HepG2 (cell line): ENCODE results near the gene CFAP73. TPM values are rescaled to one million over a fixed set of nuclear protein-coding genes. Genes with fewer than 3 reads are reported as not detected.

Experiments
- ATAC-seq: fragments of 200-7000 bp; cut with Tn5 transposase; 3 replicates; pipeline ENCODE4 v1.9.1; 2020; ENCODE audit warnings: mild to moderate bottlenecking, moderate library complexity
- BruUV-seq: library from RNA; stranded (reverse); fragments of 400-500 nt; replicated peaks from 2 replicates; lab custom pipeline; 2021; lab: Mats Ljungman, UMichigan
- CTCF ChIA-PET: fragments of 300-600 bp; formaldehyde crosslinking; extraction: SDS; loops from one replicate; lab custom pipeline; 2021; ENCODE audit warnings: low total read pairs, inconsistent platforms, low intra/inter-chr PET ratio; lab: Yijun Ruan, JAX
- POLR2A ChIA-PET: fragments of 350-600 bp; sonication (Branson Sonifier 250); formaldehyde crosslinking; loops from one replicate; lab custom pipeline; 2020; ENCODE audit warnings: antibody characterized with exemption, inconsistent platforms; lab: Yijun Ruan, JAX
- DNase-seq: peaks from one replicate; pipeline ENCODE4 v3.0.0-alpha.2; 2015; ENCODE audit warnings: low spot score
- FAIRE-seq: peaks from 3 replicates; lab custom pipeline; 2011; peaks lifted over from hg19 to GRCh38; lab: Jason Lieb, UNC
- H2AFZ ChIP-seq: one replicate; pipeline ENCODE4 v1.6.1; 2011; ENCODE audit warnings: low read length, inconsistent platforms
- H3K27ac ChIP-seq: fragments of 300-600 bp; 3 replicates; pipeline ENCODE4 v1.8.0; 2011; ENCODE audit warnings: mixed run types, mild to moderate bottlenecking, mixed read lengths, low read length, inconsistent platforms; ENCODE audit not compliant: insufficient read depth; ENCODE audit errors: extremely low read length
- H3K27me3 ChIP-seq, 2 experiments: fragments of 200-600 bp in 1 of 2; 2 replicates in 1 of 2; 3 replicates in 1 of 2; pipeline versions ENCODE4 v1.6.0 to v1.8.0; 2011; ENCODE audit warnings: low read length in 2 of 2, mild to moderate bottlenecking in 2 of 2, moderate library complexity in 2 of 2, inconsistent platforms in 1 of 2; ENCODE audit not compliant: insufficient read depth in 2 of 2, control insufficient read depth in 1 of 2
- H3K36me3 ChIP-seq, 2 experiments: fragments of 200-600 bp in 1 of 2; replicated peaks in 1 of 2; 2 replicates in 1 of 2; 3 replicates in 1 of 2; pipeline versions ENCODE4 v1.5.1 to v1.8.0; 2011; ENCODE audit warnings: low read length in 2 of 2, inconsistent platforms in 1 of 2; ENCODE audit not compliant: insufficient read depth in 2 of 2, control insufficient read depth in 1 of 2
- H3K4me1 ChIP-seq: 2 replicates; pipeline ENCODE4 v1.5.1; 2012; ENCODE audit warnings: low read length, inconsistent platforms; ENCODE audit not compliant: insufficient read depth
- H3K4me2 ChIP-seq: 2 replicates; pipeline ENCODE4 v1.6.0; 2011; ENCODE audit warnings: low read depth, low read length, inconsistent platforms
- H3K4me3 ChIP-seq, 3 experiments: fragments of 200-600 bp in 1 of 3; sonication (generic), shearing (Covaris generic) in 1 of 3; replicated peaks in 1 of 3; 2 replicates each; pipeline ENCODE4 v1.5.1; 2011 to 2016; ENCODE audit warnings: low read length in 3 of 3, inconsistent platforms in 2 of 3, low read depth in 2 of 3, mild to moderate bottlenecking in 2 of 3, control low read depth in 1 of 3, mixed read lengths in 1 of 3; ENCODE audit not compliant: insufficient read depth in 1 of 3
- H3K79me2 ChIP-seq: one replicate; pipeline ENCODE4 v1.6.1; 2011; ENCODE audit warnings: low read length, inconsistent platforms; ENCODE audit not compliant: insufficient read depth
- H3K9ac ChIP-seq: 2 replicates; pipeline ENCODE4 v1.6.0; 2011; ENCODE audit warnings: mild to moderate bottlenecking, low read depth, low read length, inconsistent platforms; ENCODE audit not compliant: insufficient read depth
- H3K9me3 ChIP-seq: 2 replicates; pipeline ENCODE4 v1.5.1; 2012; ENCODE audit warnings: mild to moderate bottlenecking, low read length
- H4K20me1 ChIP-seq: 2 replicates; pipeline ENCODE4 v1.6.0; 2011; ENCODE audit warnings: inconsistent platforms, mild to moderate bottlenecking, low read length, moderate library complexity; ENCODE audit not compliant: insufficient read depth
- GMEB2 ChIP-seq: IDR thresholded peaks from 2 replicates; pipeline ENCODE4 v1.6.1; 2016; ENCODE audit warnings: missing biosample characterization, missing genetic modification reagents, low read depth
- NAIF1 ChIP-seq: sonication (generic); formaldehyde crosslinking; IDR thresholded peaks from 2 replicates; pipeline ENCODE4 v1.5.0; 2020; ENCODE audit warnings: mild to moderate bottlenecking, missing genetic modification reagents, borderline replicate concordance
- ZFP62 ChIP-seq: sonication (generic); formaldehyde crosslinking; IDR thresholded peaks from 2 replicates; pipeline ENCODE4 v1.4.0; 2020; ENCODE audit warnings: missing genetic modification reagents
- ZMYM3 ChIP-seq: sonication (generic); formaldehyde crosslinking; IDR thresholded peaks from 2 replicates; pipeline ENCODE4 v1.5.1; 2020; ENCODE audit warnings: mild to moderate bottlenecking, missing genetic modification reagents
- WGBS: methylation state at CpG from one replicate; pipeline ENCODE4 v1.1.6; 2017; ENCODE audit warnings: low lambda C conversion rate; 5-methylcytosine and 5-hydroxymethylcytosine counted together
- in situ Hi-C: cut with HindIII; loops from 2 replicates; pipeline ENCODE4 v1.10.0; 2017; ENCODE audit warnings: low pct_unique_long_range_greater_than_20kb; ENCODE audit not compliant: extremely low pct_ligation_motif_present
- intact Hi-C: fragments of 100-400 bp; cut with micrococcal nuclease; formaldehyde crosslinking; loops from one replicate; pipeline ENCODE4 v1.10.0; 2022; ENCODE audit not compliant: unreplicated experiment
- polyA plus RNA-seq, 8 experiments: library from polyadenylated mRNA; depleted of rRNA in 3 of 8; stranded (reverse) in 7 of 8; unstranded in 1 of 8; fragments of >200 nt; fragmentation: Illumina TruSeq in 4 of 8; extraction: Trizol in 4 of 8; gene quantifications; 2 replicates each; pipeline versions ENCODE4 v1.2.1 to v1.2.3, GENCODE V29; 2011 to 2016; ENCODE audit warnings: low read depth in 4 of 8, missing spikeins in 1 of 8, mixed read lengths in 1 of 8; ENCODE audit not compliant: insufficient read depth in 1 of 8
- total RNA-seq, 5 experiments: library from RNA; depleted of rRNA; stranded (reverse); fragments of >200 nt; fragmentation: Illumina TruSeq; extraction: Trizol; gene quantifications; 2 replicates each; pipeline ENCODE4 v1.2.3, GENCODE V29; 2016; ENCODE audit warnings: low read depth in 1 of 5
- TF ChIP-seq, protein P1 (sequence below): sonication (generic); formaldehyde crosslinking; IDR thresholded peaks from 2 replicates; pipeline ENCODE4 v1.4.0; 2020; ENCODE audit warnings: missing genetic modification reagents

Gene CFAP73
- total and polyA plus RNA-seq, 2 of the 13 experiments (the other 11 are each of a cell fraction or from before 2014, with no cell fraction given) = not detected

- TF ChIP-seq, protein P1, sequence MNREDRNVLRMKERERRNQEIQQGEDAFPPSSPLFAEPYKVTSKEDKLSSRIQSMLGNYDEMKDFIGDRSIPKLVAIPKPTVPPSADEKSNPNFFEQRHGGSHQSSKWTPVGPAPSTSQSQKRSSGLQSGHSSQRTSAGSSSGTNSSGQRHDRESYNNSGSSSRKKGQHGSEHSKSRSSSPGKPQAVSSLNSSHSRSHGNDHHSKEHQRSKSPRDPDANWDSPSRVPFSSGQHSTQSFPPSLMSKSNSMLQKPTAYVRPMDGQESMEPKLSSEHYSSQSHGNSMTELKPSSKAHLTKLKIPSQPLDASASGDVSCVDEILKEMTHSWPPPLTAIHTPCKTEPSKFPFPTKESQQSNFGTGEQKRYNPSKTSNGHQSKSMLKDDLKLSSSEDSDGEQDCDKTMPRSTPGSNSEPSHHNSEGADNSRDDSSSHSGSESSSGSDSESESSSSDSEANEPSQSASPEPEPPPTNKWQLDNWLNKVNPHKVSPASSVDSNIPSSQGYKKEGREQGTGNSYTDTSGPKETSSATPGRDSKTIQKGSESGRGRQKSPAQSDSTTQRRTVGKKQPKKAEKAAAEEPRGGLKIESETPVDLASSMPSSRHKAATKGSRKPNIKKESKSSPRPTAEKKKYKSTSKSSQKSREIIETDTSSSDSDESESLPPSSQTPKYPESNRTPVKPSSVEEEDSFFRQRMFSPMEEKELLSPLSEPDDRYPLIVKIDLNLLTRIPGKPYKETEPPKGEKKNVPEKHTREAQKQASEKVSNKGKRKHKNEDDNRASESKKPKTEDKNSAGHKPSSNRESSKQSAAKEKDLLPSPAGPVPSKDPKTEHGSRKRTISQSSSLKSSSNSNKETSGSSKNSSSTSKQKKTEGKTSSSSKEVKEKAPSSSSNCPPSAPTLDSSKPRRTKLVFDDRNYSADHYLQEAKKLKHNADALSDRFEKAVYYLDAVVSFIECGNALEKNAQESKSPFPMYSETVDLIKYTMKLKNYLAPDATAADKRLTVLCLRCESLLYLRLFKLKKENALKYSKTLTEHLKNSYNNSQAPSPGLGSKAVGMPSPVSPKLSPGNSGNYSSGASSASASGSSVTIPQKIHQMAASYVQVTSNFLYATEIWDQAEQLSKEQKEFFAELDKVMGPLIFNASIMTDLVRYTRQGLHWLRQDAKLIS (CRISPR knock-in tag) = no peak
- TF ChIP-seq NAIF1 = no peak
Measured at GRCh38 chr12:113196990-113197389, 47.5 kb downstream of the CFAP73 start (continued).

- TF ChIP-seq ZMYM3 (CRISPR knock-in tag) (peak; percentile 43; the same call in 1 of the 2 replicates), GMEB2 (CRISPR knock-in tag) (no peak), ZFP62 (no peak)
- in situ Hi-C loops = loop anchor here (10.0 kb wide), 1 partner anchor 157 kb away; the partner anchor contains the start of gene PLBD2
- CTCF ChIA-PET = interaction anchor here (1.4 kb wide), 1 partner anchor 228 kb away, joined by 6 read pairs; no protein-coding TSS in a partner anchor
- H4K20me1 ChIP-seq = no peaks in the 10 kb centered on the region
- DNase-seq (no peak), FAIRE-seq (no peak), ATAC-seq (no peak)
- intact Hi-C loops = loop anchor here (10.0 kb wide), 2 partner anchors 77 to 227 kb away; partner anchors contain the start of gene SDSL
- no peaks in the 10 kb centered on the region for H3K36me3 ChIP-seq
- H3K9ac ChIP-seq = no peak overlapping the region
- H3K79me2 ChIP-seq = no peaks in the 10 kb centered on the region
- WGBS = 95% methylated on average over 4 of the region's 8 CpGs
- BruUV-seq = no TSS peak
- no peak overlapping the region for H3K27ac ChIP-seq
- H3K4me2 ChIP-seq = no peak overlapping the region
- no peaks in the 10 kb centered on the region for H3K9me3 ChIP-seq
- H3K4me3 ChIP-seq = no peak overlapping the region
- POLR2A ChIA-PET = interaction anchor here (1.8 kb wide), 1 partner anchor 8 kb away, joined by 4 read pairs; no protein-coding TSS in a partner anchor
- H3K27me3 ChIP-seq = no peaks in the 10 kb centered on the region
- no peak overlapping the region for H2AFZ ChIP-seq
- H3K4me1 ChIP-seq = peaks cover 14% of the 10 kb centered on the region
Measured at GRCh38 chr12:113197518-113198077, 48.1 kb downstream of the CFAP73 start.
